Thymus (tissue), 11 donors: ENCODE results near the gene PGBD5. TPM values are rescaled to one million over a fixed set of nuclear protein-coding genes. Genes with fewer than 3 reads are reported as not detected.

Experiments used
- DNase-seq, 9 donors: peaks; one replicate each; pipeline ENCODE4 v3.0.0-alpha.2; 2013; ENCODE audit warnings: low spot score in 9 of 9, low read depth in 6 of 9, missing footprints in 1 of 9
- H3K27ac ChIP-seq, 2 donors: one replicate each; pipeline ENCODE4 v1.5.1; 2013; ENCODE audit warnings: control low read depth in 1 of 2, low read depth in 1 of 2, low read length in 1 of 2, mild to moderate bottlenecking in 1 of 2, moderate library complexity in 1 of 2
- H3K27me3 ChIP-seq, 2 donors: one replicate each; pipeline ENCODE4 v1.5.1; 2013; ENCODE audit warnings: low read length in 1 of 2; ENCODE audit not compliant: control insufficient read depth in 2 of 2, insufficient read depth in 1 of 2
- H3K36me3 ChIP-seq, 2 donors: one replicate each; pipeline ENCODE4 v1.5.1; 2013; ENCODE audit warnings: low read length in 1 of 2, mild to moderate bottlenecking in 1 of 2, moderate library complexity in 1 of 2; ENCODE audit not compliant: control insufficient read depth in 2 of 2, insufficient read depth in 2 of 2
- H3K4me1 ChIP-seq, 2 donors: one replicate each; pipeline ENCODE4 v1.5.1; 2013; ENCODE audit warnings: low read length in 2 of 2; ENCODE audit not compliant: control insufficient read depth in 2 of 2, insufficient read depth in 2 of 2
- H3K4me3 ChIP-seq, 2 donors: one replicate each; pipeline ENCODE4 v1.5.1; 2013; ENCODE audit warnings: low read length in 2 of 2, control low read depth in 1 of 2, mild to moderate bottlenecking in 1 of 2
- H3K9me3 ChIP-seq, 2 donors: one replicate each; pipeline ENCODE4 v1.5.1; 2013; ENCODE audit warnings: low read length in 1 of 2, mild to moderate bottlenecking in 1 of 2; ENCODE audit not compliant: control insufficient read depth in 2 of 2, insufficient read depth in 1 of 2
- WGBS: extraction: QIAGEN DNeasy Blood & Tissue Kit; methylation state at CpG from one replicate; pipeline ENCODE4 v1.1.7; 2013; 5-methylcytosine and 5-hydroxymethylcytosine counted together
- polyA plus RNA-seq: library from polyadenylated mRNA; stranded (reverse); fragments of 200-250 nt; gene quantifications from one replicate; pipeline ENCODE4 v1.2.3, GENCODE V29; 2013
- total RNA-seq: library from RNA; stranded (reverse); fragments of 120-200 nt; gene quantifications from one replicate; pipeline ENCODE4 v1.2.4, GENCODE V29; 2013
- donor health status: healthy.

The PGBD5 gene
- total and polyA plus RNA-seq, 2 donors: 2.1 to 4.4 TPM

DNA sequence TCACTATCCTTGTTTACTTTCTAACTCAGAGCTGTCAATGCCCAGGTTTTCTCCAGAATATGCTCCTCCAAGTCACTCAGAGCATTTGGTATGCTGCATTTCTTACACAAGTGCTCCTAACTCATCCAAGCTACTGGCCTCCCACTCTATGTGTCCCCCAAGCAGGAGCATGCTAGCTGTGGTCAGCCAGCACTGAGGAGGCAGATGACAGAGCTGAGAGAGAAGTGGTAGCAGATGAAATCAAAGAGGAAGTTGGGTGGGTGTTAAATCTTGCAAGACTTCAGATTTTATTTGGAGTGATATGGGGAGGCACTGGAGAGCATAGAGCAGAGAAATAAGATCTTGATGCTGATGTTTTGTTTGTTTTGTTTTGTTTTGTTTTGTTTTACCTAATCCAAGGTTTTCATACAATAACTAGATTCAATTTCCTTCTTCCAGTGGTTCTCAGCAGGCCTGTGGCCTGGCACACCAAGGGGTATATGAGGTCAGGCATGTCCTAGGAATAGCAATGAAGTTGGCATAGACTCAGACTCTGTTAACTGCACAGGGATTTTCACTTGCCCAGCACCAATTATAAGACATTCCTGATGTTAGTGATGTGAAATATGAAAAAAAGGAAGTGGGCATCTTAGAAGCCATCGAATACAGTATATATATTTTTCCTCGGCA is 3.1 kb upstream of the PGBD5 start:
- peaks cover 39 to 46% of the 10 kb centered on the region in 2 donors for H3K27me3 ChIP-seq
- WGBS: 88% methylated on average over 2 of the region's 2 CpGs
- peaks cover 9 to 10% of the 10 kb centered on the region in 2 donors for H3K4me1 ChIP-seq

GRCh38 chr1:230427981-230428380 is 1.8 kb upstream of the PGBD5 start:
- H3K27ac ChIP-seq: no peak overlapping the region
- no peaks in the 10 kb centered on the region for H3K9me3 ChIP-seq
- H3K4me3 ChIP-seq: no peak overlapping the region
- no peaks in the 10 kb centered on the region for H3K36me3 ChIP-seq
- peaks cover 51 to 58% of the 10 kb centered on the region in 2 donors for H3K27me3 ChIP-seq
- 15% methylated on average over 3 of the region's 3 CpGs for WGBS
- no peak for DNase-seq
- peaks cover 9 to 10% of the 10 kb centered on the region in 2 donors for H3K4me1 ChIP-seq

More for the DNA sequence above, 3.1 kb upstream of the PGBD5 start:
- no peak for DNase-seq
- no peak overlapping the region for H3K4me3 ChIP-seq
- H3K9me3 ChIP-seq: no peaks in the 10 kb centered on the region
- no peaks in the 10 kb centered on the region for H3K36me3 ChIP-seq
- no peak overlapping the region for H3K27ac ChIP-seq

DNA sequence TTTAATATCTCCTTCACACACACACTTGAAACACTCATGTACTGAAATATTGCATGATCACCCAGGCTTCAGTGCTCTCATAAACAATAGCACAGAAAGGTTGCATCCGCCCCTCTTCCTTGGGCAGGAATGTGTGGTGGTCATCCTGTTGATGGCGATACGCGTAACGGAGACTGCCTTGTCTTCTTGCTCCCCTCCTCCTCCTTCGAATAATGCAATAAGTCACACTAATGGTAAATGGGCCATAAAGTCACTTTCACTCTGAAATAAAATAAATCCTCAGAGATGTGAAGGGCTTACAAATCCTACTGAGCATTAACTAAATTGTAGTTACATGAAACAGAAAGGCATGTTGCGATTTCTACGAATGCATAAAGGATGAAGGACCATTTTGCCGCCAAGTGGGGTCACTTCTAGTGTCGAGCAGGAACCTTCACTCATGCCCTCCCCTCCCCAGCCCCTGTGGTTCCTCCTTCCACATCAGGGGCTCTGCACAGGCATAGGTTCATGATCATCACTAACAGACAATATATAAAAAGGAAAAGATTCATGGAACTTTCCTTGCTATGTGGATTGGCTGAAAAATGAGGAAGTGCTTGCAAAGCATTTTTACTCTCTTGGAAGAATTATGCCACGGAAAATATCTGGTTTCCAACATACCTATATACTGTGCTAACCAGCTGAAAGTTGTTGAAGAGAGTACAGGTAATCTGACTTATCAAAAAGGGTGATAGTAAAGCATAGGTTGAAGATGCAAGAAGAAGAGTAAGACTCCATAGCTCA is 1.2 kb upstream of the PGBD5 start:
- Histone ChIP-seq H3K36me3 (no peaks in the 10 kb centered on the region), H3K4me3 (peak overlapping the region in 1 of 2 donors; percentile 56), H3K27ac (no peak overlapping the region), H3K4me1 (peaks cover 9 to 10% of the 10 kb centered on the region in 2 donors), H3K27me3 (peaks cover 52 to 65% of the 10 kb centered on the region in 2 donors), H3K9me3 (no peaks in the 10 kb centered on the region)
- no peak for DNase-seq
- 60% methylated on average over 11 of the region's 11 CpGs for WGBS

- WGBS: 2% methylated on average over 108 of the region's 108 CpGs
- peaks cover 60 to 79% of the 10 kb centered on the region in 2 donors for H3K27me3 ChIP-seq
- peaks cover 9 to 10% of the 10 kb centered on the region in 2 donors for H3K4me1 ChIP-seq
- no peak overlapping the region for H3K27ac ChIP-seq
- no peaks in the 10 kb centered on the region for H3K9me3 ChIP-seq
- no peak for DNase-seq
- peak overlapping the region; percentile 16 to 56 for H3K4me3 ChIP-seq
- H3K36me3 ChIP-seq: no peaks in the 10 kb centered on the region
Measured at GRCh38 chr1:230425252-230426091, 660 bp downstream of the PGBD5 start.

- DNase-seq: peak in 1 of 9 donors; percentile 12
- peak overlapping the region in 1 of 2 donors; percentile 16 for H3K4me3 ChIP-seq
- peak overlapping the region in 1 of 2 donors; percentile 11 for H3K27ac ChIP-seq
- H3K4me1 ChIP-seq: peaks cover 9 to 10% of the 10 kb centered on the region in 2 donors
- H3K36me3 ChIP-seq: no peaks in the 10 kb centered on the region
- 11% methylated on average over 33 of the region's 33 CpGs for WGBS
- H3K27me3 ChIP-seq: peaks cover 60 to 76% of the 10 kb centered on the region in 2 donors
- peaks cover 0 to 1% of the 10 kb centered on the region in 2 donors for H3K9me3 ChIP-seq
Measured at GRCh38 chr1:230424391-230425251, 1.5 kb downstream of the PGBD5 start.

DNA sequence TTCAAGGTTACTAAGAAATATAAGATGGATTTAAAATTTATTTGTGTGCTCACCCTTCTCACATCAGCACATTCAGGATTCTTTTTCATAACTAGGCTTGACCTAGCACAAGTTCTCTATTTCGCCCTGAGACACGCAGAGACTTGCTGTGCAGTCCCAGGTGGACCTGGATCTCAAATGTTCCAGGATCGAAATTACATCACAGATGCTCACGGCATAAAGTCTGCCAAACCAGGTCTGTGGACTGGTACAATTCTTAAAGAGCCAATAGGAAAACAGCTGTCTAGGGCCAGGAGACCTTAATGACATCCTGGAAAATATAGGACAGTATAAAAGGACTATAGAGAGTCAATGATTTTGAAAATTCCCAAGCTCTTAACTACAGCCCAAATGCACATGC is 2.2 kb downstream of the PGBD5 start:
- 82% methylated on average over 4 of the region's 4 CpGs for WGBS
- no peak overlapping the region for H3K4me3 ChIP-seq
- no peaks in the 10 kb centered on the region for H3K36me3 ChIP-seq
- peaks cover 60 to 69% of the 10 kb centered on the region in 2 donors for H3K27me3 ChIP-seq
- H3K27ac ChIP-seq: no peak overlapping the region
- peaks cover 0 to 1% of the 10 kb centered on the region in 2 donors for H3K9me3 ChIP-seq
- peak in 1 of 9 donors; percentile 15 for DNase-seq
- H3K4me1 ChIP-seq: peaks cover 9 to 10% of the 10 kb centered on the region in 2 donors

GRCh38 chr1:230423261-230423660 is 2.9 kb downstream of the PGBD5 start:
- Histone ChIP-seq H3K9me3 (peaks cover 0 to 1% of the 10 kb centered on the region in 2 donors), H3K36me3 (no peaks in the 10 kb centered on the region), H3K4me1 (peaks cover 9 to 10% of the 10 kb centered on the region in 2 donors), H3K27me3 (peaks cover 60 to 67% of the 10 kb centered on the region in 2 donors), H3K4me3 (no peak overlapping the region), H3K27ac (no peak overlapping the region)
- 56% methylated on average over 5 of the region's 5 CpGs for WGBS
- DNase-seq: no peak

- DNase-seq: no peak
- Histone ChIP-seq H3K27me3 (peaks cover 52 to 61% of the 10 kb centered on the region in 2 donors), H3K9me3 (peaks cover 0 to 1% of the 10 kb centered on the region in 2 donors), H3K4me3 (no peak overlapping the region), H3K4me1 (peaks cover 9 to 10% of the 10 kb centered on the region in 2 donors), H3K27ac (no peak overlapping the region), H3K36me3 (no peaks in the 10 kb centered on the region)
- WGBS: 34% methylated on average over 14 of the region's 14 CpGs
Measured at GRCh38 chr1:230422221-230422981, 3.7 kb downstream of the PGBD5 start.
